GM19025 (cell line): ENCODE measurements around the gene PLXND1.
A peak's percentile ranks its signal among the peaks of the same experiment; 100 is the strongest.
"Not testable (repeated sequence)": the region's sequence is repeated elsewhere in the genome, so short reads cannot be mapped to it uniquely, and the experiment has no call there.

ENCODE experiments used
- ATAC-seq: cut with Tn5 transposase; IDR thresholded peaks from one replicate; pipeline ENCODE4 v1.9.1; 2021; ENCODE audit warnings: mild to moderate bottlenecking, low read depth, moderate library complexity; ENCODE audit not compliant: unreplicated experiment

The PLXND1 gene

DNA sequence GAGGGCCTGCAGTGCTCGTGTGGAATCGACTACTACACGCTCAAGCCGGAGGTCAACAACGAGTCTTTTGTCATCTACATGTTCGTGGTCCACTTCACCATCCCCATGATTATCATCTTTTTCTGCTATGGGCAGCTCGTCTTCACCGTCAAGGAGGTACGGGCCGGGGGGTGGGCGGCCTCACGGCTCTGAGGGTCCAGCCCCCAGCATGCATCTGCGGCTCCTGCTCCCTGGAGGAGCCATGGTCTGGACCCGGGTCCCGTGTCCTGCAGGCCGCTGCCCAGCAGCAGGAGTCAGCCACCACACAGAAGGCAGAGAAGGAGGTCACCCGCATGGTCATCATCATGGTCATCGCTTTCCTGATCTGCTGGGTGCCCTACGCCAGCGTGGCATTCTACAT, 74.2 kb downstream of the PLXND1 start:
- ATAC-seq = no peak

GRCh38 chr3:129531699-129532098, 74.8 kb downstream of the PLXND1 start:
- no peak for ATAC-seq

GRCh38 chr3:129530821-129531220, 75.7 kb downstream of the PLXND1 start:
- ATAC-seq = no peak

DNA sequence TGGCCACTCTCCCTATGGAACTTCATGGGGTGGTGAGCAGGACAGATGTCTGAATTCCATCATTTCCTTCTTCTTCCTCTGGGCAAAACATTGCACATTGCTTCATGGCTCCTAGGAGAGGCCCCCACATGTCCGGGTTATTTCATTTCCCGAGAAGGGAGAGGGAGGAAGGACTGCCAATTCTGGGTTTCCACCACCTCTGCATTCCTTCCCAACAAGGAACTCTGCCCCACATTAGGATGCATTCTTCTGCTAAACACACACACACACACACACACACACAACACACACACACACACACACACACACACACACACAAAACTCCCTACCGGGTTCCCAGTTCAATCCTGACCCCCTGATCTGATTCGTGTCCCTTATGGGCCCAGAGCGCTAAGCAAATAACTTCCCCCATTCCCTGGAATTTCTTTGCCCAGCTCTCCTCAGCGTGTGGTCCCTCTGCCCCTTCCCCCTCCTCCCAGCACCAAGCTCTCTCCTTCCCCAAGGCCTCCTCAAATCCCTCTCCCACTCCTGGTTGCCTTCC, 76.2 kb downstream of the PLXND1 start:
- no peak for ATAC-seq

- no peak for ATAC-seq
Measured at GRCh38 chr3:129529436-129530210, 76.9 kb downstream of the PLXND1 start.

- no peak for ATAC-seq
Measured at GRCh38 chr3:129528589-129529100, 77.8 kb downstream of the PLXND1 start, which contains the start of gene RHO. RHO (plus strand) TSS chr3:129528639; CDS start chr3:129528734, 95 bp downstream.

- no peak for ATAC-seq
Measured at GRCh38 chr3:129527262-129527661, 79.2 kb downstream of the PLXND1 start.

DNA sequence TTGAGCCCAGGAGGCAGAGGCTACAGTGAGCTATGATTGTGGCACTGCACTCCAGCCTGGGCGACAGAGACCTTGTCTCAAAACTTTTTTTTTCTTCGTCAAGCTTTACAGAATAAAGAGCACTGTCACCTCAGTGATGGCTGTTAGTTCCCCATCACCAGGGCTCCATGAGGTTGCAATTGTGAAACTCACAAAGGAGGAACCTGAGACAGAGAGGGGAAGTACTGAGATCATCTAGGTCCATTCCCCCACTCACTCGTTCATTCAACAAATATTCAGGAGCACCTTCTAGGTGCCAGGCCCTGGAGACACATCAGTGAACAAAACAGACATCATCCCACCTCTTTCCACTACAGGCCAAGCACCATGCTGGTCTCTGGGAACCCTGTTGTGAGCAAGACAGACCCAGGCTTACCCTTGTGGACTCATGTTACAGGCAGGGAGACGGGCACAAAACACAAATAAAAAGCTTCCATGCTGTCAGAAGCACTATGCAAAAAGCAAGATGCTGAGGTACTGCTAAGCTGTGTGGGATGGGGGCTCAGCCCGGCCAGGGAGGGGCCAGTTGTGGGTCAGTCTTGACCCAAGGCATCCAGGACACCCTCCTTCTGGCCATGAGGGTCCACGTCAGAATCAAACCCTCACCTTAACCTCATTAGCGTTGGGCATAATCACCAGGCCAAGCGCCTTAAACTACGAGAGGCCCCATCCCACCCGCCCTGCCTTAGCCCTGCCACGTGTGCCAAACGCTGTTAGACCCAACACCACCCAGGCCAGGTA, 80.2 kb downstream of the PLXND1 start:
- peak; percentile 90 for ATAC-seq

- ATAC-seq = no peak
Measured at GRCh38 chr3:129525341-129525968, 81.0 kb downstream of the PLXND1 start.

DNA sequence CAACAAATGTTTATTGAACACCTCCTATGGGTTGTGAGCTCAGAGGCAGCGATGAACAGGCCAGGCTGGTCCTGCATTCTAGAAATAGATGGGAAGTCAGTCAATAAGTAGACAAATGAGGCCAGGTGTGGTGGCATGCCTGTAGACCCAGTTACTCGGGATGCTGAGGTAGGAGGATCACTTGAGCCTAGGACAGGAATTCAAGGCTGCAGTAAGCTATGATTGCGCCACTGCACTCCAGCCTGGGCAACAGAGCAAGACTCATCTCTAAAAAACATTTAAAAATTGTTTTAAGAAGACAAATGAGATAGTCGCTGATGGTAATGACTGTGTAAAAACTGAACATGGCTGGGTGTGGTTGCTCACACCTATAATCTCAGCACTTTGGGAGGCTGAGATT, 82.4 kb downstream of the PLXND1 start:
- no peak for ATAC-seq

DNA sequence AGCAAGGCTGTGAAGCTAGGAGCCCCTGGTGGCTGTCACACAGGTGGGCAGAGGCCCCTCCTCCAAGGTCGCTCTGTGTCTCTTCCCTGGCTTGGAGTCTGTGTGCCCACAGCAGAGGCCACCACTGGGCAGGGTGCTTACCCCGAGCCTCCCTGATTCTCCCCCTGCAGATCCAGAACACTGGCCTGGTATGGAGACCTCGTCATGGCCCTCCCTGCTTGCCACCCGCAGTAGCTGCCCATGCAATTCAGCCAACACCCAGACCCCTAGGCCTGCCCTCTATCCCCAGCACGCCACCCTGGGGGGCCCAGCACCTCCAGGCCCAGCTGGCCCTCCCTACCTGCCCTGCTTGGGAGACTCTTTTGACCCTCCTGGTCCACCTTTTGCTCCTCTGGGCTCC, 83.5 kb downstream of the PLXND1 start:
- ATAC-seq = no peak

- ATAC-seq = no peak
Measured at GRCh38 chr3:129521611-129522010, 84.9 kb downstream of the PLXND1 start.

- no peak for ATAC-seq
Measured at GRCh38 chr3:129520960-129521359, 85.5 kb downstream of the PLXND1 start.

DNA sequence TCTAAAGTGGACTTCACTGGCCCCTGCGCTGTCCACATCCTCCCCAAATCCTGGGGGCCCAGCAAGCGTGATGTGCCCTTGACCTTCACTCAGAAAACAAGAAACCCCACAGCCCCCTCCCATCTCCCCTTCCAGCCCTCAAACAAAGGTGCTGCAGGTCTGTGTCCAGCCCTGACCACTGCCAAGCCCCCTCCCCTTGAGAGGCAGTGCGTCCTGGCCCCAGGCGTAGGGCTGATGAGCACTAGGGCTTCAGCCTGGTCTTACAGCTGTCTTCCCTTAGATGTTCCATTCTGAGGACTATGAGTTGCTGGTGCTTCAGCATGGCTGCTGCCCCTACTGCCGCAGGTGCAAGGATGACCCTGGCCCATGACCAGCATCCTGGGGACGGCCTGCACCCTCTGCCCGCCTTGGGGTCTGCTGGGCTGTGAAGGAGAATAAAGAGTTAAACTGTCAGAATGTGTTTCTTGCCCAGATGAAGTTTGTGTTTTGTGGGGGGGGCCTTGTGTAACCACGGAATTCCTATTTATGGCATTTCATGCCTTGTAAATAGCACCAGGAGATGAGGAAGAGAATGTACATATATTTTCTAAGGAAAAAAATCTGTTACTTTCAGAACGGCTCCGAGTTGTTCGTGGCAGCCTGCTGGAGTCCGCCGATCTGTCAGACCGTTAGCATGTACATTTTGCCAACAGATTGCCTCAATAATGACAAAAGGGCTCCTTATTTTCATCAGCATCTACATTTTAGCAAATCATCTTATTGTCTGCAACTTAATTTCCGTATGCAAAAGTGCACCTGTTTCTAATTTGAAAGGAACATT, 86.4 kb downstream of the PLXND1 start:
- ATAC-seq = no peak

DNA sequence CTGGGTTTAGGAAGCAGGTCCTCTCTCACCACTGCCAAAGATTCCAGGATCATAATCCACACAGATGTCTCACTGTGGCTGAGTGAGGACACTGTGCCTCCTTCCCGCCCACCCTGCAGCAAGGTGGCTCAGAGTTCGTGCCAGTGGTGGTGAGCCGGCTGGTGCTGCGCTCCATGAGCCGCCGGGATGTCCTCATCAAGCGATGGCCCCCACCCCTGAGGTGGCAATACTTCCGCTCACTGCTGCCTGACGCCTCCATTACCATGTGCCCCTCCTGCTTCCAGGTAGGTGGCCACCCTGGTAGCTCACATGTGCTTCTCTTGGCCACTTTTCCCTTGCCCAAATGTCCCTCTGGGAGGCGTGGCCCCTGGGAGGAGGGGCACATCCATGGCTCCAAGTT, 87.0 kb downstream of the PLXND1 start:
- no peak for ATAC-seq

DNA sequence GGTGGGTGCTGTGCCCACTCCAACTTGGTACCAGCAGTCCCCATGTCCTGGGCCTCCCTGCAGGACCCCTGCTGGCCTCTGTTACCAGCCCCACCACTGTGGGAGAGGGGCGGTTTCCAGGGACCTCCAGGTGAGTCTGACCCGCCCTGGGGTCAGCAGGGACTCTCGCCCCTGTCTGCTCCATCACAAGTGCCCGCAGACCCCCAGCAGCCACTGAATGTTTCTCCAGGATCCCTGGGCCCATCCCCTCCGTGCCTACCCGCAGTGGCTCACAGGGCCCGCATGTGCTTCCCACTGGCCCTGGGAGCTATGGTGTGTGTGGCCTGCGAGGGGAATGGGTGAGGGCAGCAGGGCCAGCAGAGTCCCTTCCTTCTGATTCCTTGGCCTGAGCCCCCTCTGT, 87.9 kb downstream of the PLXND1 start:
- no peak for ATAC-seq

- ATAC-seq = no peak
Measured at GRCh38 chr3:129518038-129518561, 88.4 kb downstream of the PLXND1 start.

DNA sequence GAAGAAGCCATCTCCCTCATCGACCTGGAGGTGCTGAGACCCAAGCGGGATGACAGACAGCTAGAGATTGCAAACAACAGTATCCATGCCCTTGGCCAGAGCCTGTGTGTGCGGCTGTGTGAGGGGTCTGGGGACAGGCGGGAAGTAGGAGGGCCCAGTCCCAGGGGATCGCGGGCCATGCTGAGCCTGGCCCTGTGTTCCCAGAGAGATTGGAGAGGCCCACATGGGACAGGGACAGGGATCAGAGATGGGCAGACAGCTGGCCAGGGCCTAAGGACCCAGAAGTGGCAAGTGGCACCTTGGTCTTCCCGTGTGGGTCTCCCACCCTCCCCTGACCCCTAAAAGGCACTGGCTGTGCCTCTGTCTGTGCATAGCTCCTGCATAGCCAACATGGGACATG, 89.0 kb downstream of the PLXND1 start:
- ATAC-seq = no peak

DNA sequence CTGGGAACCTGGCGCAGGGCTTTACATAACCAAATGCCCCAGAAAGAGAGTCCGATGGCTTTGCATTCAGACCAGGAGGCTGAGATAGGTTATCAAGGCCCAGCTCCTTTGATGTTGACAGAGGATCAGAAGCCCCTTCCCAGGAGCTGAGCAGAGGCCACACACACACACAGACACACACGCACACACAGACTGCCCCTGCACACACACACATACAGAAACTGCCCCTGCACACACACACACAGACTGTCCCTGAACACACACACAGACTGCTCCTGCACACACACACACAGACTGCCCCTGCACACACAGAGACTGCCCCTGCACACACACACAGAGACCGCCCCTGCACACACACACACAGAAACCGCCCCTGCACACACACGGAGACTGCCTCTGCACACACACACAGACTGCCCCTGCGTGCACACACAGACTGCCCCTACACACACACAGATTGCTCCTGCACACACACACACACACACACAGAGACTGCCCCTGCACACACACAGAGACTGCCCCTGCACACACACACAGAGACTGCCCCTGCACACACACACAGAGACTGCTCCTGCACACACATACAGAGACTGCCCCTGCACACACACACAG, 90.5 kb downstream of the PLXND1 start:
- ATAC-seq = not testable (repeated sequence)
